Spinal cord (tissue), 4 donors: Measurements from ENCODE around the gene NDUFS5. TPM values are rescaled to one million over a fixed set of nuclear protein-coding genes. Genes with fewer than 3 reads are reported as not detected.

Experiments
- polyA plus RNA-seq, 2 donors: library from polyadenylated mRNA; unstranded; fragments of 120-200 nt; gene quantifications; one replicate each; pipeline ENCODE4 v1.2.1, GENCODE V29; 2013; ENCODE audit not compliant: insufficient read length in 2 of 2
- total RNA-seq, 2 donors: library from RNA; depleted of rRNA in 1 of 2; stranded (reverse); fragments of 120-200 nt in 1 of 2; fragments of >200 nt in 1 of 2; gene quantifications; one replicate each; pipeline versions ENCODE4 v1.2.3 to v1.2.4, GENCODE V29; 2013 to 2014

Gene NDUFS5
- total and polyA plus RNA-seq, 4 donors: 276 to 360 (median 311) TPM

Other genes starting within 250 kb of the NDUFS5 start
- 10 to 100 TPM; 20.8 to 33.8 TPM for gene RRAGC, start 166.6 kb upstream of the NDUFS5 start, total RNA-seq
- gene RRAGC, start 166.6 kb upstream of the NDUFS5 start, polyA plus RNA-seq: 10 to 100 TPM; 31.7 to 33.1 TPM
- gene MYCBP, start 153.0 kb upstream of the NDUFS5 start, total RNA-seq: 10 to 100 TPM in 1 of 2 donors, 1 to 10 TPM in 1; 6.3 to 12.3 TPM
- 10 to 100 TPM in 1 of 2 donors, 1 to 10 TPM in 1; 9.4 to 13.4 TPM for gene MYCBP, start 153.0 kb upstream of the NDUFS5 start, polyA plus RNA-seq
- not detected for gene GJA9, start 144.8 kb upstream of the NDUFS5 start, total RNA-seq
- gene GJA9, start 144.8 kb upstream of the NDUFS5 start, polyA plus RNA-seq: 1 to 10 TPM in 1 of 2 donors, under 1 TPM in 1; 0.16 to 1.0 TPM
- under 1 TPM; 0.61 to 0.69 TPM for gene RHBDL2, start 84.5 kb upstream of the NDUFS5 start, total RNA-seq
- gene RHBDL2, start 84.5 kb upstream of the NDUFS5 start, polyA plus RNA-seq: 1 to 10 TPM; 1.2 to 2.8 TPM
- 10 to 100 TPM; 48.5 to 76.5 TPM for gene AKIRIN1, start 35.1 kb upstream of the NDUFS5 start, total RNA-seq
- 100 to 1,000 TPM in 1 of 2 donors, 10 to 100 TPM in 1; 82.8 to 108 TPM for gene AKIRIN1, start 35.1 kb upstream of the NDUFS5 start, polyA plus RNA-seq
- 100 to 1,000 TPM; 284 to 321 TPM for gene MACF1, start 178.3 kb downstream of the NDUFS5 start, total RNA-seq
- gene MACF1, start 178.3 kb downstream of the NDUFS5 start, polyA plus RNA-seq: 100 to 1,000 TPM; 337 to 366 TPM